HepG2 (cell line): Measurements from ENCODE around the gene STPG4. TPM values are rescaled to one million over a fixed set of nuclear protein-coding genes. Genes with fewer than 3 reads are reported as not detected.

Experiments used
- ATF1 ChIP-seq: IDR thresholded peaks from 2 replicates; pipeline ENCODE4 v1.6.1; 2016; ENCODE audit warnings: mild to moderate bottlenecking, control low read depth
- CBFB ChIP-seq: sonication (generic); formaldehyde crosslinking; IDR thresholded peaks from 2 replicates; pipeline ENCODE4 v1.4.0; 2020; ENCODE audit warnings: missing genetic modification reagents
- HNF4A ChIP-seq: sonication (generic); formaldehyde crosslinking; IDR thresholded peaks from 2 replicates; pipeline ENCODE4 v1.4.0; 2020; ENCODE audit warnings: missing genetic modification reagents
- MED8 ChIP-seq: sonication (generic); formaldehyde crosslinking; IDR thresholded peaks from 2 replicates; pipeline ENCODE4 v1.8.1; 2023; ENCODE audit warnings: mild to moderate bottlenecking, missing genetic modification reagents; ENCODE audit not compliant: insufficient replicate concordance
- PITX1 ChIP-seq: sonication (generic); formaldehyde crosslinking; IDR thresholded peaks from 2 replicates; pipeline ENCODE4 v1.5.1; 2020; ENCODE audit warnings: mild to moderate bottlenecking, missing genetic modification reagents
- SAP130 ChIP-seq: IDR thresholded peaks from 2 replicates; pipeline ENCODE4 v1.6.1; 2016; ENCODE audit warnings: low read depth
- SETDB1 ChIP-seq: sonication (generic); formaldehyde crosslinking; IDR thresholded peaks from 2 replicates; pipeline ENCODE4 v1.5.1; 2020; ENCODE audit warnings: missing genetic modification reagents, mild to moderate bottlenecking, borderline replicate concordance
- SMAD3 ChIP-seq: sonication (generic); formaldehyde crosslinking; IDR thresholded peaks from 2 replicates; pipeline ENCODE4 v1.4.0; 2020; ENCODE audit warnings: missing genetic modification reagents
- SOX13 ChIP-seq, 3 experiments: fragments of 450-650 bp in 1 of 3; sonication (generic) in 1 of 3; formaldehyde crosslinking in 1 of 3; IDR thresholded peaks in 2 of 3; conservative IDR thresholded peaks in 1 of 3; 2 replicates each; pipeline versions ENCODE4 v1.5.0 to v1.6.1; 2016 to 2020; ENCODE audit warnings: antibody characterized with exemption in 1 of 3, mild to moderate bottlenecking in 1 of 3, missing compliant biosample characterization in 1 of 3, missing genetic modification reagents in 1 of 3, moderate library complexity in 1 of 3
- TCF7L2 ChIP-seq: IDR thresholded peaks from 2 replicates; pipeline ENCODE4 v1.6.1; 2011; ENCODE audit warnings: mild to moderate bottlenecking, low read depth, low read length, moderate library complexity
- ZBTB8A ChIP-seq: sonication (generic); formaldehyde crosslinking; IDR thresholded peaks from 2 replicates; pipeline ENCODE4 v1.4.0; 2020; ENCODE audit warnings: mild to moderate bottlenecking, low read depth, missing genetic modification reagents, borderline replicate concordance
- ZNF224 ChIP-seq: sonication (generic); formaldehyde crosslinking; IDR thresholded peaks from 2 replicates; pipeline ENCODE4 v1.5.0; 2020; ENCODE audit warnings: mild to moderate bottlenecking, missing genetic modification reagents
- ZNF337 ChIP-seq: sonication (generic); formaldehyde crosslinking; IDR thresholded peaks from 2 replicates; pipeline ENCODE4 v1.5.1; 2020; ENCODE audit warnings: missing genetic modification reagents, low read depth, mild to moderate bottlenecking, borderline replicate concordance
- polyA plus RNA-seq, 8 experiments: library from polyadenylated mRNA; depleted of rRNA in 3 of 8; stranded (reverse) in 7 of 8; unstranded in 1 of 8; fragments of >200 nt; fragmentation: Illumina TruSeq in 4 of 8; extraction: Trizol in 4 of 8; gene quantifications; 2 replicates each; pipeline versions ENCODE4 v1.2.1 to v1.2.3, GENCODE V29; 2011 to 2016; ENCODE audit warnings: low read depth in 4 of 8, missing spikeins in 1 of 8, mixed read lengths in 1 of 8; ENCODE audit not compliant: insufficient read depth in 1 of 8
- total RNA-seq, 5 experiments: library from RNA; depleted of rRNA; stranded (reverse); fragments of >200 nt; fragmentation: Illumina TruSeq; extraction: Trizol; gene quantifications; 2 replicates each; pipeline ENCODE4 v1.2.3, GENCODE V29; 2016; ENCODE audit warnings: low read depth in 1 of 5
- TF ChIP-seq, protein P1 (sequence below): sonication (generic); formaldehyde crosslinking; IDR thresholded peaks from 2 replicates; pipeline ENCODE4 v1.9.0; 2022; ENCODE audit warnings: missing genetic modification reagents, mild to moderate bottlenecking, borderline replicate concordance
- TF ChIP-seq, protein P2 (sequence below): sonication (generic); formaldehyde crosslinking; IDR thresholded peaks from 2 replicates; pipeline ENCODE4 v1.8.1; 2023; ENCODE audit warnings: mild to moderate bottlenecking, missing genetic modification reagents
- TF ChIP-seq, protein P3 (sequence below): sonication (generic); formaldehyde crosslinking; IDR thresholded peaks from 2 replicates; pipeline ENCODE4 v1.4.0; 2020; ENCODE audit warnings: missing genetic modification reagents, borderline replicate concordance

Gene STPG4
- total and polyA plus RNA-seq, 2 of the 13 experiments (the other 11 are each of a cell fraction or from before 2014, with no cell fraction given): 0.11 to 0.15 TPM

DNA sequence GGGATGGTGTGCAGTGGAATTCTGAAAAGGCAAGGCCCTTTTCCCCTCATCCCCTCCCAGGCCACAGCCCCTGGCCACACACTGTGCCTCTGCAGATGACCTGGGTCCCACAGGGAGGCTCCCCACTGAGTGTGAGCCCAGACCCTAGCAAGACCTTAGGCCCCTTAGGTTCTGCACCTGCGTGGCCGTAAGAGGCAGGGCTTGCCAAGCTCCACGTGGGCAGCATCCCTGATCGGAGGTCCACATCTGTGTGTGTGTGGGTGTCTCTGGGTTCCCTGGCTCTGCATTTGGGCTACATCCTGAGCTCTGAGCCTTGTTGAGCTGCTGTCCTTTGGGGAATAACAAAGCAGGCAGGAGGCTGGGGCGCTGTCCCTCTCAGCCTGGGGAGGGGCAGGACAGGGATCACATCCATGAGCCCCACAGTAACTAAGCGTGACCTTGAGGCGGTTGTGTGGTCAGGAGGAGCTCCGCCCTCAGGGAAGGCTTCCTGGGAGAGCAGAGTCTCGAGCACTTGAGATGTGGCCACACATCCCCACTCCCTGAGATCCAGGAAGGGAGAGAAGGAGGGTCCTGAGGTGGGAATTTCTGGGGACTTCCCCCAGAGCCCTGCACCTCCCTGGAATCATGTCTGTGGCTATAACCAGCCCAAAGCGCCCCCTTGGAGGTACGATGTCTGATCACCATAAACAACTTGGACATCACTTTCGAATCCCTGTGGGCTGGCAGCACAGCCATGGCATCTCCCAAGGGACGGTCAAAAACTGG lies 84.8 kb downstream of the STPG4 start (continued):
- TF ChIP-seq, protein P1, sequence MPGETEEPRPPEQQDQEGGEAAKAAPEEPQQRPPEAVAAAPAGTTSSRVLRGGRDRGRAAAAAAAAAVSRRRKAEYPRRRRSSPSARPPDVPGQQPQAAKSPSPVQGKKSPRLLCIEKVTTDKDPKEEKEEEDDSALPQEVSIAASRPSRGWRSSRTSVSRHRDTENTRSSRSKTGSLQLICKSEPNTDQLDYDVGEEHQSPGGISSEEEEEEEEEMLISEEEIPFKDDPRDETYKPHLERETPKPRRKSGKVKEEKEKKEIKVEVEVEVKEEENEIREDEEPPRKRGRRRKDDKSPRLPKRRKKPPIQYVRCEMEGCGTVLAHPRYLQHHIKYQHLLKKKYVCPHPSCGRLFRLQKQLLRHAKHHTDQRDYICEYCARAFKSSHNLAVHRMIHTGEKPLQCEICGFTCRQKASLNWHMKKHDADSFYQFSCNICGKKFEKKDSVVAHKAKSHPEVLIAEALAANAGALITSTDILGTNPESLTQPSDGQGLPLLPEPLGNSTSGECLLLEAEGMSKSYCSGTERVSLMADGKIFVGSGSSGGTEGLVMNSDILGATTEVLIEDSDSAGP: peak; percentile 63
- peak; percentile 72 for TF ChIP-seq CBFB (CRISPR knock-in tag)
- TF ChIP-seq SETDB1: no peak
- peak; percentile 45; the same call in 1 of the 2 replicates for TF ChIP-seq SAP130 (CRISPR knock-in tag)
- 0 out of 2 replicates have a peak, but pooled peaks have one; percentile 64 for TF ChIP-seq ZNF224
- TF ChIP-seq SOX13 (IDR thresholded peaks at IDR 0.05): no peak
- peak in 1 of 2 experiments; percentile 62; a peak in 2 of 4 replicates for TF ChIP-seq SOX13 (CRISPR knock-in tag; conservative IDR thresholded peaks at IDR 0.05 in 1 of 2, IDR thresholded peaks at IDR 0.05 in 1 of 2)
- peak; percentile 77 for TF ChIP-seq HNF4A
- TF ChIP-seq, protein P2, sequence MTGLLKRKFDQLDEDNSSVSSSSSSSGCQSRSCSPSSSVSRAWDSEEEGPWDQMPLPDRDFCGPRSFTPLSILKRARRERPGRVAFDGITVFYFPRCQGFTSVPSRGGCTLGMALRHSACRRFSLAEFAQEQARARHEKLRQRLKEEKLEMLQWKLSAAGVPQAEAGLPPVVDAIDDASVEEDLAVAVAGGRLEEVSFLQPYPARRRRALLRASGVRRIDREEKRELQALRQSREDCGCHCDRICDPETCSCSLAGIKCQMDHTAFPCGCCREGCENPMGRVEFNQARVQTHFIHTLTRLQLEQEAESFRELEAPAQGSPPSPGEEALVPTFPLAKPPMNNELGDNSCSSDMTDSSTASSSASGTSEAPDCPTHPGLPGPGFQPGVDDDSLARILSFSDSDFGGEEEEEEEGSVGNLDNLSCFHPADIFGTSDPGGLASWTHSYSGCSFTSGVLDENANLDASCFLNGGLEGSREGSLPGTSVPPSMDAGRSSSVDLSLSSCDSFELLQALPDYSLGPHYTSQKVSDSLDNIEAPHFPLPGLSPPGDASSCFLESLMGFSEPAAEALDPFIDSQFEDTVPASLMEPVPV (CRISPR knock-in tag): no peak
- peak; percentile 12; the same call in 1 of the 2 replicates for TF ChIP-seq SMAD3
- TF ChIP-seq, protein P3, sequence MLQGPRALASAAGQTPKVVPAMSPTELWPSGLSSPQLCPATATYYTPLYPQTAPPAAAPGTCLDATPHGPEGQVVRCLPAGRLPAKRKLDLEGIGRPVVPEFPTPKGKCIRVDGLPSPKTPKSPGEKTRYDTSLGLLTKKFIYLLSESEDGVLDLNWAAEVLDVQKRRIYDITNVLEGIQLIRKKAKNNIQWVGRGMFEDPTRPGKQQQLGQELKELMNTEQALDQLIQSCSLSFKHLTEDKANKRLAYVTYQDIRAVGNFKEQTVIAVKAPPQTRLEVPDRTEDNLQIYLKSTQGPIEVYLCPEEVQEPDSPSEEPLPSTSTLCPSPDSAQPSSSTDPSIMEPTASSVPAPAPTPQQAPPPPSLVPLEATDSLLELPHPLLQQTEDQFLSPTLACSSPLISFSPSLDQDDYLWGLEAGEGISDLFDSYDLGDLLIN (CRISPR knock-in tag): no peak
- TF ChIP-seq ATF1: no peak
- peak; percentile 84; the same call in 1 of the 2 replicates for TF ChIP-seq PITX1 (CRISPR knock-in tag)
- no peak for TF ChIP-seq TCF7L2
- peak; percentile 41; the same call in 1 of the 2 replicates for TF ChIP-seq ZNF337 (CRISPR knock-in tag)
- TF ChIP-seq ZBTB8A (CRISPR knock-in tag): peak; percentile 22; the same call in 1 of the 2 replicates
- peak; percentile 61 for TF ChIP-seq MED8 (CRISPR knock-in tag)
